Measurements from ENCODE around the gene GPR152. TPM values are rescaled to one million over a fixed set of nuclear protein-coding genes. Genes with fewer than 3 reads are reported as not detected.
A peak's percentile ranks its signal among the peaks of the same experiment; 100 is the strongest.
"Not testable (repeated sequence)": the region's sequence is repeated elsewhere in the genome, so short reads cannot be mapped to it uniquely, and the experiment has no call there.

Gene GPR152
- total RNA-seq, 2 donors from 2014 or later = not detected

DNA sequence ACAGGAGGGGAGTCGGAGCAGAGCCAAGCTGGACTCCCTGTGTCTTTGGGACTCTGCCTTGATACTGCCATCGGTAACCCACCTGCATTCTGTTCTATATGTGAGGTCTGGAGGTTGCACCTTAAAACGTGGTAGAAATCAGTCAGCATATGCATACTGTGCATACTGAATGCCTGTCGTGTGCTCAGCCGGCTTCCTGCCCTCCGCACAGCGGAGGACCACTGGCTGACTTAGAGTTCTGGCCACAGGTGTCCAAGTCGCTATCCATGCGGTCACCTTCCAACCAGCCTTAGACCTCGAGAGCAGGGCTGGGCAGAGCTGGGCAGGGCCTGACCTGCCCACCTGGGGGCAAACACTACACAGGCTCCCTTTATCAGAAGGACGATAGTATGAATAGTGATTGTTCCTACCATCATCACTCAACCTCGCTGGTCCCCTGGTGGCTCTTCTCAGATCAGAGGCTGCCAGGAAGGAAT, 44.8 kb downstream of the GPR152 start:
- ATAC-seq (no peak), DNase-seq (no peak)
- H3K9me3 ChIP-seq (ENCODE audit: control insufficient read depth, low read length, poor library complexity, severe bottlenecking) = no peaks in the 10 kb centered on the region
- Mint-ChIP-seq H3K27ac (peak overlapping the region; percentile 94), H3K4me3 (peak overlapping the region; percentile 99), H3K36me3 (ENCODE audit: low read depth) (peaks cover 9% of the 10 kb centered on the region), H3K27me3 (no peaks in the 10 kb centered on the region), H3K4me1 (peaks cover 69% of the 10 kb centered on the region)

DNA sequence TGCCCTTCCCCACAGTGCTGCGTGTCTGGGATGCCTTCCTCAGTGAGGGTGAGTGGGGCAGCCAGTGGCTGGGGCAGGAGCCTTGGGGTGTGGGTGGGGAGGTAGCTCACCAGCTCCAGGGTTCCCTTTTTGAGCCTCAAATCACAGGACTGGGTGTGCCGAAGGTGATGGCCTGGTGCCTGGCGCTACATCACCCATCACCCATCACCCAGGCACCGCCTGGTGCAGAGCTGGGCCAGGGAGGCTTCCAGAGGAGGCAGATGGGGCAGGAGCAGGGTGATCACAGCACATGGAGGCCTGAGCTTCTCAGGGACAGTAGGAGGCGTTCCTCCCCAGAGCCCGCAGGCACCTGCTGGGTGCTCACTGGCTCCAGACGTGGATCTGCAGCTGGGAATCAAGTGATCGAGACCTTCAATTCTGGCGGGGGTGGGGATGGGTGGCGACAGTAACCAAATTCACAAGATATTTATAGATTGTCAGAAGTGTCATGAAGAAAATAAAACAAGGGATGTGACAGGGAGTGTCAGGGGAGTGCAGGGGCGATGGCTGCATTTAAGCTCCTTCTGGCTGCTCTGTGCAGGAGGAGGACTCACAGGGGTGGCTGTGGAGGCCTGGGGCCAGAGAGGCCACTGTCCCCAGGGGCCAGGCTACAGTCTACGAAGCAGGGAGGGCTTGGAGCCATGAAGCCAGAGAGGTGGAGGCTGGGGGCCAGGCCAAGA, 45.4 kb downstream of the GPR152 start:
- ATAC-seq = no peak
- H3K9me3 ChIP-seq (ENCODE audit: control insufficient read depth, low read length, poor library complexity, severe bottlenecking) = no peaks in the 10 kb centered on the region
- no peaks in the 10 kb centered on the region for H3K27me3 Mint-ChIP-seq
- H3K36me3 Mint-ChIP-seq (ENCODE audit: low read depth) = peaks cover 9% of the 10 kb centered on the region
- H3K4me1 Mint-ChIP-seq = peaks cover 64% of the 10 kb centered on the region
- DNase-seq = no peak
- peak overlapping the region; percentile 99 for H3K4me3 Mint-ChIP-seq
- peak overlapping the region; percentile 94 for H3K27ac Mint-ChIP-seq

DNA sequence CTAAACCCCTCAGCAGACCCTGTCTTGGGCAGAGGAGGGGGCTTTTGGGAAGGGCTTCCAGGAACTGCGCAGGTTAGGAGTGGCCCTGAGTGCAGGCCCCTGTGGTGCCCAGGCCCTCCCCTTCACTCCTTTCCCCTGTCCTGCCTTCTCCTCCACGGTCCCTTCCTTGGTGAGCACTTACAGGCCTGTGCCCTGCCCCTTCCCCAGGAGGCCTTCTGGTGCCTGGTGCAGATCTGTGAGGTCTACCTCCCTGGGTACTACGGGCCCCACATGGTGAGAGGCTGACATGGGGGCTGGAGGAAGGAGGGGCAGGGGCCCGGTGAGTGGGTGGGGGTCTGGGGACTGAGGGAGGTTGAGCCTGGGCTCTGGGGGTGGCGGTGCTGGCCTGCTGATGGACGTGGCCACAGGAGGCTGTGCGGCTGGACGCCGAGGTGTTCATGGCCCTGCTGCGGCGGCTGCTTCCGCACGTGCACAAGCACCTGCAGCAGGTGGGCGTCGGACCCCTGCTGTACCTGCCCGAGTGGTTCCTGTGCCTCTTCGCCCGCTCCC, 46.0 kb downstream of the GPR152 start:
- H3K4me1 Mint-ChIP-seq = peaks cover 58% of the 10 kb centered on the region
- peaks cover 9% of the 10 kb centered on the region for H3K36me3 Mint-ChIP-seq (ENCODE audit: low read depth)
- peak overlapping the region; percentile 94 for H3K27ac Mint-ChIP-seq
- H3K9me3 ChIP-seq (ENCODE audit: control insufficient read depth, low read length, poor library complexity, severe bottlenecking) = no peaks in the 10 kb centered on the region
- H3K4me3 Mint-ChIP-seq = peak overlapping the region; percentile 99
- DNase-seq (no peak), ATAC-seq (no peak)
- H3K27me3 Mint-ChIP-seq = no peaks in the 10 kb centered on the region

DNA sequence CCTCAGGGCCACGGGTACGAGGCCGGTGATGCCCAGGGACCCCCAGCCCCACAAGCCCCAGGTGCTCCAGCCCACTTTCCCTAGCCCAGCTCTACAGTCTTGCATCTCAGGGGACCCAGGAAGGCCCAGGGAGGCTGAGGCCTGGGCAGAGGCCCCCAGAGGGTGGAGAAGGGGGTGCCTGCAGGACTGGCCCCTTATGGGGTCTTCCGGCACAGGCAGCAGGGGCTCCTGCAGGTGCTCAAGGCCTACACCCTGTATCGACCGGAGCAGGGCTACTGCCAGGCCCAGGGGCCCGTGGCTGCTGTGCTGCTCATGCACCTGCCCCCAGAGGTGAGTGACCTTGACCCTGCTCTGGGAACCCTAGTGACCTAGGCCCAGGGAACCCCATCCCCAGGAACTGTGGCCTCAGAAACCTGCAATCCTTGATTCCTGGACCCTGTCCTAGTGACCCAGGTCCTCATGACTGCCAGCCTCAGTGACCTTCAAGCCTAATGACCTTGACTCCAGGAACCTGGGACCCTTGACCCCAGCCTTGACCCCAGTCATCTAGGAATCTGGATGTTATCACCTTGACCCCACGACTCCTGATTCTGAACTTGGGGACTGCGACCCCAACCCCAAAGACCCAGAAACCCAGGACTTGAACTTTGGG, 46.7 kb downstream of the GPR152 start:
- DNase-seq (no peak), ATAC-seq (no peak)
- H3K4me1 Mint-ChIP-seq = peaks cover 51% of the 10 kb centered on the region
- peak overlapping the region; percentile 94 for H3K27ac Mint-ChIP-seq
- H3K27me3 Mint-ChIP-seq = no peaks in the 10 kb centered on the region
- H3K9me3 ChIP-seq (ENCODE audit: control insufficient read depth, low read length, poor library complexity, severe bottlenecking) = no peaks in the 10 kb centered on the region
- peak overlapping the region; percentile 99 for H3K4me3 Mint-ChIP-seq
- H3K36me3 Mint-ChIP-seq (ENCODE audit: low read depth) = peaks cover 9% of the 10 kb centered on the region

DNA sequence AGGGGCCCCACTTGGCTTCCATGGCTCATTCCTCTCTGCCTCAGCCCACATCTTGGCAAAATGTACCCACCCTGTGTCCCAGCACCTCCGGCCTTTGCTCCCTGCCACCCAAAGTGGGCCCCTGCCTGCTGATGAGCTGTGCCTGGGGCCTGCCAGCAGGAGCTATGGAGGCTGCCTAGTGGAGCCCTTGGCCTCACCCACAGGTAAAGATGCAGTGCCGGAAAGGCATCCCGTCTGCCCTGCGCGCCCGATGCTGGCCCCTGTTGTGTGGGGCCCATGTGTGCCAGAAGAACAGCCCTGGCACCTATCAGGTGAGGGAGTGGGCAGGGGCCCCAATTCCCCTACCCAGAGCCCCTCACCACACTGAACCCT, 47.3 kb downstream of the GPR152 start:
- peaks cover 50% of the 10 kb centered on the region for H3K4me1 Mint-ChIP-seq
- H3K9me3 ChIP-seq (ENCODE audit: control insufficient read depth, low read length, poor library complexity, severe bottlenecking) = no peaks in the 10 kb centered on the region
- DNase-seq = no peak
- H3K36me3 Mint-ChIP-seq (ENCODE audit: low read depth) = peaks cover 9% of the 10 kb centered on the region
- peak overlapping the region; percentile 99 for H3K4me3 Mint-ChIP-seq
- no peaks in the 10 kb centered on the region for H3K27me3 Mint-ChIP-seq
- H3K27ac Mint-ChIP-seq = peak overlapping the region; percentile 94
- no peak for ATAC-seq

DNA sequence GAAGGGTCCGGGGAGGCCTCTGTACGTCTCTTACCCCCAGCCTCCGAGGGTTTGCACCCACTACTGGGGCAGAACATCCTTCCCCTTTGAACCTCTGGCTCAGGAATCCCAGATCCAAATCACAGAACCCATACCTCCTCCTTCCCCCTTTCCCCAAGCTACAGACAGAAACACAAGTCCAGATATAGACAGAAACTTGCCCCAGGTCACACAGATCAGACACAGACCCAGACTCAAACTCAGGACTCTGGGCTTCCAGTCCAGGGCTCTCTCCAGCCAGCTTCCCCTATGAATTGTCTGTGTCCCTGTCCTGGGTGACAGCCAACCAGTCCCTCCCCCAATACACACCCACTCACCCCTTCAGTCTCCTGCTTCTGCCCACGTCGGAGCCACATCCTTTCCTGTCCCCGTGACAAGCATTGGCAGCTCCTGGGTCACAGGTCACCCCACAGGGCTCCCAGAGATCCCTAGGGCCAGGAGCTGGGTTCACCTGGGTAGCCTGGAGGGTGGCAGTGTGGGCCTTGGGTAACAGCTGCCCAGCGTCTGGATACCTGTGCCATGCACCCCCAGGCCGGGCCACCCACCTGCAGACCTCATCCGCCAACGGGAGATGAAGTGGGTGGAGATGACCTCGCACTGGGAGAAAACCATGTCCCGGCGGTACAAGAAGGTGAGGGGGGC, 47.9 kb downstream of the GPR152 start:
- no peak for ATAC-seq
- Mint-ChIP-seq H3K4me3 (peak overlapping the region; percentile 99), H3K36me3 (ENCODE audit: low read depth) (peaks cover 9% of the 10 kb centered on the region), H3K27ac (peak overlapping the region; percentile 94), H3K27me3 (no peaks in the 10 kb centered on the region), H3K4me1 (peaks cover 46% of the 10 kb centered on the region)
- no peaks in the 10 kb centered on the region for H3K9me3 ChIP-seq (ENCODE audit: control insufficient read depth, low read length, poor library complexity, severe bottlenecking)
- DNase-seq = no peak

DNA sequence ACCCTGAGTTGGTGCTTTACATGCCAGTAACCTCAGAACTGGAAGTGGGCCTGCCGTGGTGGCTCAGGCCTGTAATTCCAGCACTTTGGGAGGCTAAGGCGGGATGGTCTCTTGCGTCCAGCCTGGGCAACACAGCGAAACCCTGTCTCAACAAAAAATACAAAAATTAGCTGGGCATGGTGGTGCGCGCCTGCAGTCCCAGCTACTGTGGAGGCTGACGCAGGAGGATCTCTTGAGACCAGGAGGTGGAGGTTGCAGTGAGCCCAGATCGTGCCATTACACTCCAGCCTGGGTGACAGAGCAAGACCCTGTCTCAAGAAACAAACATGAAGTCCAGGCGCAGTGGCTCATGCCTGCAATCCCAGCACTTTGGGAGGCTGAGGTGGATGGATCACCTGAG, 49.4 kb downstream of the GPR152 start:
- not testable (repeated sequence) for DNase-seq; H3K9me3 ChIP-seq (ENCODE audit: control insufficient read depth, low read length, poor library complexity, severe bottlenecking); H3K27me3 Mint-ChIP-seq; ATAC-seq; H3K36me3 Mint-ChIP-seq (ENCODE audit: low read depth)
- H3K4me1 Mint-ChIP-seq = peaks cover 37% of the 10 kb centered on the region
- peak overlapping the region; percentile 94 for H3K27ac Mint-ChIP-seq
- peak overlapping the region; percentile 99 for H3K4me3 Mint-ChIP-seq

DNA sequence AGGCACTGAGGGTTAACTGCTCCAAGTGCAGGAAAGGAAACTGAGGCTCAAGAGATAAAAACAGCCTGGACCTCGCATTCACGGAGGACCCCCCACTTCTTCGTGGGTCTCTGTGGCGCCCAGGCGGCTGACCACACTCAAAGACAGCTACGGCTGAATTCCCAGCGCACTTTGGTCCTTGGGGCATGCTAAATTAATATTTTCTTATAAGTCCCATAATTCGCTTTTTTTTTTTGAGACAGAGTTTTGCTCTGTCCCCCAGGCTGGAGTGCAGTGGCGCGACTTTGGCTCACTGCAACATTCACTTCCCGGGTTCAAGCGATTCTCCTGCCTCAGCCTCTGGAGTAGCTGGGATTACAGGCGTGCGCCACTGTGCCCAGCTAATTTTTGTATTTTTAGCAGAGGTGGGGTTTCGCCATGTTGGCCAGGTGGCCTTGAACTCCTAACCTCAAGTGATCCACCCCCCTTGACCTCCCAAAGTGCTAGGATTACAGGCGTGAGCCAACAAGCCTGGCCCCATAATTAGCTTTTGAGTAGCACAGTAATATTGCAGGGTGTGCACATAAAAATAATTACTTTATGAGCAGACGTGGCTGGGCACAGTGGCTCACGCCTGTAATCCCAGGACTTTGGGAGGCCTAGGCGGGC, 50.2 kb downstream of the GPR152 start:
- Mint-ChIP-seq H3K4me1 (peaks cover 39% of the 10 kb centered on the region), H3K4me3 (peak overlapping the region; percentile 99), H3K27ac (peak overlapping the region; percentile 94)
- ATAC-seq; H3K36me3 Mint-ChIP-seq (ENCODE audit: low read depth); DNase-seq; H3K27me3 Mint-ChIP-seq; H3K9me3 ChIP-seq (ENCODE audit: control insufficient read depth, low read length, poor library complexity, severe bottlenecking): not testable (repeated sequence)

DNA sequence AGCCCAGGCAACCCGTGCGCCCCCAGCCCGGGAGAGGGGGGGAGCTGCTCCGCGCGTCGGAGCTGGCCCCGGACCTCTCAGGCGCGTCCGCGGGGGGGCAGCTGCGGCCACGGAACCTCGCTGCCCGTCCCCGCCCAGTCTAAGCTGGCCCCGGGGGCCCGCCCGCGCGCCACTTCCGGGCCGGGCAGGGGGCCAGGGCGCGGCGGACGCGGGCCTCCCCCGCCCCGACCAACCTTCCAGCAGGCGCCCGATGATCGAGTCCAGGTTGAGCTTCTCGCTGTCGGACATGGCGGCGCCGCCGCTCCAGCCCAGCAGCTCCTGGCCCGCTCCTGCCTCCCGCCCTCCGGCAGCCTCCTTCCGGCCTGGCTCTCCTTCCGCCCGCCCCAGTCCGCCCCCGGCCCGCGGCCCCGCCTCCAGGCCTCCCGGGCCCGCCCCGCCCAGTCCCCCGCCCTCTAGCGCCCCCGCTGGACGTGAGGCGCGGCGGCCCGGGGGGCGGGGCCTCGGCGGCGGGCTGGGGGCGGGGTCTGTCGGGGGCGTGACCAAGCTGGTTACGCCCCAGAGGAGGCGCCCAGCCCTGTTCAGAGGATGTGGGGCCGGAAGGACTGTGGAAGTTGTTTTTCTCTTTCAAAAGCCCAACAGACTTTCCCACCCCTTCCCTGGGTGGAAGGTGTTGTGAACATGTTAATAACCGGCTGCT, 50.9 kb downstream of the GPR152 start, which contains the start of gene PPP1CA:
Gene PPP1CA, minus strand, starts transcription at position 364 of the 697 bp plus-strand sequence. Its CDS starts 76 bp downstream, at position 288.
- no peaks in the 10 kb centered on the region for H3K9me3 ChIP-seq (ENCODE audit: control insufficient read depth, low read length, poor library complexity, severe bottlenecking)
- H3K4me3 Mint-ChIP-seq = peak within 1 kb of the TSS; percentile 99
- peak; percentile 80 for ATAC-seq
- peaks cover 38% of the 10 kb centered on the region for H3K4me1 Mint-ChIP-seq
- H3K27me3 Mint-ChIP-seq = no peaks in the 10 kb centered on the region
- H3K36me3 Mint-ChIP-seq (ENCODE audit: low read depth) = peaks cover 6% of the 10 kb centered on the region
- peak within 1 kb of the TSS; percentile 94 for H3K27ac Mint-ChIP-seq
- peak; percentile 92 to 97 (median 92) for DNase-seq

Other genes with a start within 250 kb of the GPR152 start
- 100 to 1,000 TPM; 264 to 276 TPM for gene GRK2, start 186.3 kb downstream of the GPR152 start, total RNA-seq
- 100 to 1,000 TPM; 174 to 220 TPM for gene ANKRD13D, start 163.4 kb downstream of the GPR152 start, total RNA-seq
- gene SSH3, start 149.2 kb downstream of the GPR152 start, total RNA-seq = 10 to 100 TPM; 12.8 to 17.8 TPM
- gene POLD4, start 99.2 kb downstream of the GPR152 start, total RNA-seq = 10 to 100 TPM; 45.9 to 61.0 TPM
- gene CLCF1, start 79.1 kb downstream of the GPR152 start, total RNA-seq = 1 to 10 TPM; 7.3 to 7.5 TPM
- 10 to 100 TPM; 21.5 to 40.5 TPM for gene RAD9A, start 60.7 kb downstream of the GPR152 start, total RNA-seq
- 100 to 1,000 TPM; 133 to 146 TPM for gene PPP1CA, start 50.9 kb downstream of the GPR152 start, total RNA-seq
- 100 to 1,000 TPM; 251 to 262 TPM for gene TBC1D10C, start 48.6 kb downstream of the GPR152 start, total RNA-seq
- 1 to 10 TPM; 4.5 to 7.5 TPM for gene CARNS1, start 37.1 kb downstream of the GPR152 start, total RNA-seq
- 10 to 100 TPM; 47.8 to 62.7 TPM for gene RPS6KB2, start 24.2 kb downstream of the GPR152 start, total RNA-seq
- gene PTPRCAP, start 15.0 kb downstream of the GPR152 start, total RNA-seq = 100 to 1,000 TPM; 170 to 184 TPM
- 10 to 100 TPM; 46.1 to 75.4 TPM for gene CORO1B, start 9.3 kb downstream of the GPR152 start, total RNA-seq
- gene CABP4, start 2.6 kb upstream of the GPR152 start, total RNA-seq = 10 to 100 TPM in 1 of 2 donors, 1 to 10 TPM in 1; 7.5 to 12.1 TPM
- 10 to 100 TPM; 48.7 to 65.6 TPM for gene TMEM134, start 16.5 kb upstream of the GPR152 start, total RNA-seq
- gene AIP, start 30.3 kb upstream of the GPR152 start, total RNA-seq = 100 to 1,000 TPM in 1 of 2 donors, 10 to 100 TPM in 1; 98.3 to 109 TPM
- 100 to 1,000 TPM; 109 to 121 TPM for gene PITPNM1, start 52.6 kb upstream of the GPR152 start, total RNA-seq
- gene CDK2AP2, start 55.4 kb upstream of the GPR152 start, total RNA-seq = 10 to 100 TPM; 33.8 to 45.6 TPM
- gene CABP2, start 70.7 kb upstream of the GPR152 start, total RNA-seq = not detected
- gene GSTP1, start 131.1 kb upstream of the GPR152 start, total RNA-seq = 10 to 100 TPM; 67.8 to 79.7 TPM
- gene NDUFV1, start 154.2 kb upstream of the GPR152 start, total RNA-seq = 100 to 1,000 TPM; 206 to 239 TPM
- 1 to 10 TPM; 1.5 to 3.4 TPM for gene NUDT8, start 177.2 kb upstream of the GPR152 start, total RNA-seq
- gene TBX10, start 187.0 kb upstream of the GPR152 start, total RNA-seq = not detected
- gene ACY3, start 198.0 kb upstream of the GPR152 start, total RNA-seq = under 1 TPM in 1 of 2 donors, not detected in 1; 0.37 TPM
- gene ALDH3B2, start 221.9 kb upstream of the GPR152 start, total RNA-seq = not detected